ENCODE measurements around the gene KIDINS220. TPM values are rescaled to one million over a fixed set of nuclear protein-coding genes. Genes with fewer than 3 reads are reported as not detected.

Gene KIDINS220
- total and polyA plus RNA-seq, 9 of the 15 experiments (the other 6 are each of a cell fraction or from before 2014, with no cell fraction given) = 15.2 to 48.0 (median 34.4) TPM

DNA sequence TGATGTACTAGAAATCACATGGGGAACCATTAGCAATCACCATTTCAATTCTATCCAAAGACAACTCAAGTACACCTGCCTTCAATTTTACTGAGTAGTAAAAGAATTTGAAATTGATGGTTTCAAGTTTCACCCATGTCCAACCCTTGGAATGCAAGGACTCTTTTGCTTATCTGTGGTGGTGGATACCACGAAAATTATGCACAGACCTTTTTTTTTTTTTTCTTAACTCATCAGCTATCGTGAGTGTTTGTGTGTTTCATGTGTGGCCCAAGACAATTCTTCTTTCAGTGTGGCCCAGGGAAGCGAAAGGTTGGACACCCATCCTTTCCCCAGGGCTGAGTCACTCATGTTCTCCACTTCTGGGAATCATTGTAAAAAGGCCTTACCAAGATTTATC, 132.5 kb downstream of the KIDINS220 start:
- POLR2A ChIA-PET = no interaction called here
- WGBS (ENCODE audit: insufficient coverage, low coverage, missing lambda C conversion rate) = 7% methylated on average over 3 of the region's 3 CpGs
- no peaks in the 10 kb centered on the region for H4K20me1 ChIP-seq (replicated peaks; ENCODE audit: control insufficient read depth, insufficient read depth, low read length)
- no peak overlapping the region for H3K4me3 ChIP-seq
- peaks cover 0 to 3% of the 10 kb centered on the region in 2 experiments; a peak in 1 of 5 replicates for H3K4me1 ChIP-seq (replicated peaks in 1 of 2; ENCODE audit: control insufficient read depth in 2 of 2, insufficient read depth in 2 of 2, low read length in 2 of 2)
- no peak for TF ChIP-seq HMG20B (CRISPR knock-in tag; IDR thresholded peaks at IDR 0.05)
- TF ChIP-seq ZNF384 (IDR thresholded peaks at IDR 0.05; ENCODE audit: low read depth, low read length) = peak; percentile 44; the same call in 1 of the 2 replicates
- no peak overlapping the region for H3K27ac ChIP-seq (ENCODE audit: extremely low read depth, low read depth, low read length)
- FAIRE-seq (peak; percentile 73), DNase-seq (ENCODE audit: extremely low read depth in 1 of 4, low spot score in 3 of 4) (no peak), ATAC-seq (no peak)
- no peaks in the 10 kb centered on the region for H3K79me2 ChIP-seq (ENCODE audit: control insufficient read depth, insufficient read depth, low read length)
- in situ Hi-C loops (cut with MboI) (no loop called here), intact Hi-C loops (cut with micrococcal nuclease) (no loop called here)
- H3K4me2 ChIP-seq (ENCODE audit: insufficient read depth, low read length) = no peak overlapping the region
- no peaks in the 10 kb centered on the region for H3K36me3 ChIP-seq (ENCODE audit: control insufficient read depth, insufficient read depth, low read length)
- no peaks in the 10 kb centered on the region; the same call in 1 of the 2 replicates for H3K9me3 ChIP-seq (replicated peaks; ENCODE audit: control insufficient read depth, insufficient read depth, low read depth, low read length)
- H3K27me3 ChIP-seq (ENCODE audit: control insufficient read depth in 2 of 2, insufficient read depth in 2 of 2, low read length in 2 of 2) = no peaks in the 10 kb centered on the region
- H3K9ac ChIP-seq (ENCODE audit: insufficient read depth in 1 of 2, low read depth in 2 of 2, low read length in 2 of 2) = no peak overlapping the region
- no peaks in the 10 kb centered on the region for H3K9me1 ChIP-seq (ENCODE audit: control insufficient read depth, insufficient read depth, low read length)
- CTCF ChIA-PET (ENCODE audit: low intra/inter-chr PET ratio) = interaction anchor here (1.2 kb wide), 1 partner anchor 19 kb away, joined by 3 read pairs; no protein-coding TSS in a partner anchor
- no peak overlapping the region for H2AFZ ChIP-seq (ENCODE audit: low read depth, low read length)
- BruUV-seq (replicated peaks) = no TSS peak

DNA sequence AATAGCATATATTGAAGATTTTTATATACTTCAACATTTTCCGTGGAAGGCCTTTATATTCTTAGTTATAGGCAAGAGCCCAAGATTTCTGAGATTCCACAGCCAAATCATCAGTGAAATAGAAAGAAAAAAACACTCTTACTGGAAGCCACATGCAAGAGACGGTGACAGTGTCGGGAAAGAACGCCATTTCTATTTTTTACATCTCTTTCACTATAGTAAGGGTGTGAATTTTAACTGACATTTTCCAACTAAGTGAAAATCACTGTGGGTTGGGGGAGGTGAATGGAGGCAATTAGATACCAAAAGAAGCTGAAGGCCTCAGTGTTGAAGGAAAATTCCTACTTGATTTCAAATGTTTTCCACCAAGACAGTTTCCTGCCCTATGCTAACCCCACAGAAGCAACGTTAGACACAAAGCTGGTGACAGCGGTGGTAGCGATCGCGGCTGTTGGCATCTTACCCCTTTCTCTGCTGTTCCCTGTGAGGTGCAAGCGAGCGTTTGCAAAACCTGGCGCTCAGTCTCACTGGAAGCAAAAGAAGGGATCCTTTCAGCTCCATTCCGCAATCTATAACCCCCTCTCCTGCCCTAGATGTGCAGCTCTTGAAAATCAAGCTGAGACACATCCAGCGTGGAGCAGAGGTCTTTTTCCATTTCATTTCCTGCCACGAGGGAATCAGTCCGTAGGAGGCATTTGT, 135.6 kb downstream of the KIDINS220 start:
- POLR2A ChIA-PET = interaction anchor here (0.6 to 0.8 kb wide), 2 partner anchors 9 to 17 kb away, joined by 3 read pairs; no protein-coding TSS in a partner anchor
- H4K20me1 ChIP-seq (replicated peaks; ENCODE audit: control insufficient read depth, insufficient read depth, low read length) = no peaks in the 10 kb centered on the region
- H3K27me3 ChIP-seq (ENCODE audit: control insufficient read depth in 2 of 2, insufficient read depth in 2 of 2, low read length in 2 of 2) = no peaks in the 10 kb centered on the region
- intact Hi-C loops (cut with micrococcal nuclease) = no loop called here
- ATAC-seq = no peak
- BruUV-seq (replicated peaks) = no TSS peak
- H3K4me2 ChIP-seq (ENCODE audit: insufficient read depth, low read length) = no peak overlapping the region
- no peaks in the 10 kb centered on the region for H3K79me2 ChIP-seq (ENCODE audit: control insufficient read depth, insufficient read depth, low read length)
- no peak for DNase-seq (ENCODE audit: extremely low read depth in 1 of 4, low spot score in 3 of 4)
- no peaks in the 10 kb centered on the region for H3K9me3 ChIP-seq (replicated peaks; ENCODE audit: control insufficient read depth, insufficient read depth, low read depth, low read length)
- H3K4me1 ChIP-seq (replicated peaks in 1 of 2; ENCODE audit: control insufficient read depth in 2 of 2, insufficient read depth in 2 of 2, low read length in 2 of 2) = peaks cover 0 to 6% of the 10 kb centered on the region in 2 experiments; a peak in 3 of 5 replicates
- no peak overlapping the region for H3K4me3 ChIP-seq
- CTCF ChIA-PET (ENCODE audit: low intra/inter-chr PET ratio) = no interaction called here
- H3K9me1 ChIP-seq (ENCODE audit: control insufficient read depth, insufficient read depth, low read length) = no peaks in the 10 kb centered on the region
- H3K36me3 ChIP-seq (ENCODE audit: control insufficient read depth, insufficient read depth, low read length) = no peaks in the 10 kb centered on the region
- no peak overlapping the region for H3K27ac ChIP-seq (ENCODE audit: extremely low read depth, low read depth, low read length)
- no peak for FAIRE-seq
- 45% methylated on average over 16 of the region's 16 CpGs for WGBS (ENCODE audit: insufficient coverage, low coverage, missing lambda C conversion rate)
- in situ Hi-C loops (cut with MboI) = no loop called here
- no peak for TF ChIP-seq FOXA1 (IDR thresholded peaks at IDR 0.05; ENCODE audit: borderline replicate concordance)
- H3K9ac ChIP-seq (ENCODE audit: insufficient read depth in 1 of 2, low read depth in 2 of 2, low read length in 2 of 2) = no peak overlapping the region
- peak overlapping the region; percentile 54 for H2AFZ ChIP-seq (ENCODE audit: low read depth, low read length)

All from K562 (cell line).